ENCODE data around the gene SETD2. TPM values are rescaled to one million over a fixed set of nuclear protein-coding genes. Genes with fewer than 3 reads are reported as not detected.

SETD2 gene
- polyA plus RNA-seq, 3 donors, result 10.8 to 18.8 (median 15.4) TPM

DNA sequence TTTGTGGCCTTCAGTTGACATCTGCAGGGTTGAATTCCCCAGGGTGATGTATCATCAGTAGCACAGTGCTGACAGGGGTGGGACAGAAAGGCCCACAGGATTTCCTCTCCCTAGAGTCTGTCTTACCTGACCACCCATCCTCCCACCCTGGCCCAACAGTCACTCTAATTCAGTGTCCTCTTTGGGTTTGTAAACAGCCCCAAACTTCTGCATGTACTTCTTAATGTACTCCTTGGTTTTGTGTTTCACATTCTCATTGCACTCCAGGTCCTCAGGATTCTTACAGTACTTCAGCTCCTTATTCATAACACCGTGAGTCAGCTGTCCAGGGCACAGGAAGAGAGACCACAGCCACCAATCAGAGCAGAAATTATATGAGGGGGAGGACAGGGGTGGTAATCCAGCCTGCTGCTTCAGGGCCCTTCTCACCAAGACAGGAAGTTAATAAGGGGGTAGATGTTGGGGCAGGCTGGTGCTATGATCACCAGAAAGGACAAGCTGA, 146.9 kb downstream of the SETD2 start:
- no peak overlapping the region for H3K27ac ChIP-seq (ENCODE audit: low read depth, low read length)
- 23 to 61% (median 41%) methylated on average over 1 of the region's 1 CpG for WGBS, 3 donors

DNA sequence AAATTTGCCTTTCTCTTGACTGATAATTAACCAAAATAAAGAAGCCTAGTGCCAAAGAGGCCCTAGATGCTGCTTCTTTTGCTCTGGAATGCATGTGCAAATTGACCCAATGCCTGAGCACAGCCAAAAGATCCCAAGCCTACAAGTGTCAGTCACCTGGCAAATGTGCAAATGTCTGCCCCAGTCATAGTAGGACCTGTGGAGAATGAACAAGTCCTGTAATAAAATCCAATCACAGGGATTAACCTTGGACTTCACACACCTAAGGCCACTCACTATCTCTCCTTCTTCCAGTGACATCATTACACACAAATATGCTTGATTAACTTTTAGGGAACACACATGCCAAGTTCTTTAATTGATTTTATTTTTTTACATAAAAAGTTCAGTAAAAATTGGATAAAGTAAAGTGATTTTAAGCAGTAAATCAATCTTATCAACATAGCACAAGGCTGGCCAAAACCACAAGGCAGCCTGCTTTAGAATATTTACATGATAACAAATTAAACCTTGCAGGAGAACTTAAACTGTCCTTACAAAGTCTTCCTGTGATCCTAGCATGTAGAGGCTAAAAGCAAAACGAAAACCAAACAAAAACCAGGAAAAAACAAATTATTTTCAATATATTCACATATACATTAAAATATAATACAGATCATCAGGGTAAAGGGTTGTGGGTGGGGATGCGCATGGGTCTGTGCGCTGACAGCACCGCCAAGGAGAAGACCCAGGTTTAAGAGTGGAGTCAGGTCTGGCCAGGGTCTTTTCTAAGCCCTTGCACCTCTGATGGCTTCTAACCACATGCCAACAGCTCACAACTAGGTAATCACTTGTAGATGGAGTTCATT, 147.6 kb downstream of the SETD2 start:
- no peak overlapping the region for H3K27ac ChIP-seq (ENCODE audit: low read depth, low read length)
- WGBS, 3 donors, result 84 to 88% (median 84%) methylated on average over 4 of the region's 4 CpGs

DNA sequence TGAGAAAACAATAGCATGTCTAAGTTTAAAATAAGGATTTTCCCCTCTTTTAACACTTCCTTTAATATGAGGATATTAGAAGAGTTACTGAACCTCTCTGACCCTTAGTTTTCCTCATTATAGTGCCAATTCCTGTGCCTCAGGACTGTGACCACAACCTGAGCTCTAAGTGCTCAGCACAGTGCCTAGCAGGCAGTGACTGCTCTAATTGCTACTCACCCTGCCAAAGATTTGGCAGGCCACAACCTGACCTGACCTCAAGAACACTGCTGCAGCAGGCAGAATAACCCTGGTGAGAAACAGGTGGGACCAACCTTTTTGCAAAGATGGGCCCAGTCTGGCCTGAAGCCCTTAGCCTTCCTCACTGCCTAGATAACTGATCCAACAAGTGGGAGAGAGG, 148.8 kb downstream of the SETD2 start:
- no peak overlapping the region for H3K27ac ChIP-seq (ENCODE audit: low read depth, low read length)

DNA sequence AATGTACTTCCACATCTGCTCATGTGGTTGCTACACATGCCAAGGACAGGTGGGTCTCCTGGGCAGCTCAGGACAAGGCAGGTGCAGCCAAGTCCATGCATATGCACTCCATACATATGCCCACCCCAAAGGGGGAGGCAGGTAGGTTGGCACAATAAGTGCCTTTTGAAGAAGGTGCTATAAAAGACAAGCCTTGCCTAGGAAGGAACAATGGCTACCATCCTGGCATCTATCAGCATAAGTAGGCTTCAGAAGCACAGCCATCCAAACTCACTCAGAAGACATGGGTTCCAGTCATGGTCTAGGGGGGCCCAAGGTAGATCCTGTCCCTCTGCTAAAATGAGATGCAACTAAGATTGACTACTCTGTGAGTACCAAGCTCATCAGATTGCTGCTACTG, 149.9 kb downstream of the SETD2 start:
- H3K27ac ChIP-seq (ENCODE audit: low read depth, low read length), result no peak overlapping the region

DNA sequence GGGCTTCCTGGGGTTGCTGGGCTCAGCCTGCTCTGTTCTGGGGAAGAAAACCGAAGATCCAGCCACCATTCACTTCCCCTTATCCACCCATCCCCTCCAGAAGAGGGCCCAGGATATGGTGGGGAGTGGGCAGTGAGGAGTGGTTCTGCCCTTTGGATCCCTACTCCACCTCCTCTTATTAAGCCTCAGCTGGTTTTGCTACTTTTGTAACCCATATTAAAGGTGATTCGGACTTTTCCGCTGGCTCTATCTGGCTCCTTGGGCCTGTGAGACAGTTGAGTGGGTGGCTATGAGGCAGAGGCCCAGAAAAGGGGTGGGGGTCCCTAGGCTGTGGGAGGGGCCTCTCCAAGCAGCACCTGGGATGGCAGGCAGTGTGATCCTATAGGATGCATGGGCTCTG, 150.7 kb downstream of the SETD2 start:
- H3K27ac ChIP-seq (ENCODE audit: low read depth, low read length), result no peak overlapping the region
- WGBS, 3 donors, result 78 to 89% (median 85%) methylated on average over 3 of the region's 3 CpGs

DNA sequence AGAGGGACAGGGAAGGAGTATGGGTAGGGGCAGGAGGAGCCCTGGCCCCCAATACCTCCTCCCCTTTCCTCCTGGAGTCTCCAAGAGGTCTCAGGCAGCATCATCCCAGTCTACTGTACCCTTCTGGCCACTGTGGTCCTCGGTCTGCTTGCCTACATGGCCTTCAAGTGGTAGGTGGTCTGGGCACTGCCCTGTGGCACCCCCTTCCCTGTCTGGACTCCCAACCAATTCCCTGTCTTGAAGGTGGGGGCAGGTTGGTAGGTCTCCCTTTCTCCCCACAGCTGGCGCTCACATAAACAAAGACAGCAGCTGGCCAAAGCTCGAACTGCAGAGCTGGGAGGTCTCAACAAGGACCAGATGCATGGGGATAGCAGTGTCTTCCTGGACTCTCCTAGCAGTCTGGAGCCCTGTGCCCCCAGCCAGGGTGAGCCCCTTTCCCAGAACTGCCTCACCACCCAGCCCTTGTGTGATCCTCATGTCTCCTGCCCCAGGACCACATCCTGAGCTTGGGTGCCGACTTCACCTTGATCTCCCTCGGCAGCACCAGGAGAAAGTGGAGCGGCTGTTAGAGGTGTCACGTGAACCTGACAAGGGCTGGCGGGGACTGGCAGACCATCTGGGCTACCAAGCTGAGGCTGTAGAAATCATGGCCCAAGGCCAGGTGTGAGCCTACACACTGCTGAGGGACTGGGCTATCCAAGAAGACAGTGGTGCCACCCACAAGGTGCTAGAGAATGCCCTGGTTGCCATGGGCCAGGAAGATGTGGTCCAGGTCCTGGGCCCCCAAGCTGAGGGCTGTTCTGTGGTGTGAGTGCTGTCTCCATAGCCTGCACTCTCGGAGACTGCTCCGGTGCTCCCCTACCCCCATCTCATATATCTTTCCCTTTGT, 151.3 kb downstream of the SETD2 start:
- WGBS, 3 donors, result 75 to 92% (median 86%) methylated on average over 10 of the region's 10 CpGs
- no peak overlapping the region for H3K27ac ChIP-seq (ENCODE audit: low read depth, low read length)

DNA sequence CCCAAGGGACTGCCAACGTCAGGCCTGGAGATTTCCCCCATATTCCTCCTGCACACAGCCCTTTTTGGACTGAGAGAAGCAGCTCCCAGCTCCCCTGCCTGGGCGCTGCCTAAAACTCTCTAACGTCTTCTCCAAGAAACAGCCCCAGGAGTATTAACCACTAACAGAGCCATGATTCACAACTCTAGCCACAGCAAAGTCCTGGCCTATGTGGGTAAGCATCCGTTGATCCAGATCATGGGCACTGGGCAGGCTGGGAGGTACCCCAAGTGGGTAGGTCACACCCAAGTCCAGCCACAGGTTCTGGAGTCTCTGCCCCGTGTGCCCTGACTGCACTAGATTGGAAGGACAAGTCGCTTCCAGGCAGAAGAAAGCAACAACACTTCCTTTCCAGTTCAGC, 152.5 kb downstream of the SETD2 start:
- no peak overlapping the region for H3K27ac ChIP-seq (ENCODE audit: low read depth, low read length)
- 78 to 87% (median 85%) methylated on average over 6 of the region's 6 CpGs for WGBS, 3 donors

DNA sequence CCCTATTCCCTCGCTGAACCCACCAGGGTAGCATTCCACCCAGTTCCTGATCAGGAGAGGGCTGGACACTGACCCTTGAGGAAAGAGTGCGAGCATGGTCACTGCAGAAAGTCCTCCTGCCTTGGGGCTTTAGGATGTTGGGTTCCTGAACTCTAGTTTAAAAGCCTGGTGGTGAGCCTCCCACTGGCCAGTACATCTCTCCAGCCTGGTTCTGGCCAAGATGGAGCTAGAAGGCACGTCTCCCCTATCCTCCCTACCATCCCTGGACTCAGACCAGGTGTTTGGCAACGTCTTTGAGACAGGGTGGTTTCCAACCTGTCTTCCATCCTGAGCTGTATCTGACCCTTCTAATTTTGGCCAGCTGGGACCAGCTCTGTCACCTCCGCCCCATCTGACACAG, 153.0 kb downstream of the SETD2 start:
- WGBS, 3 donors, result 78 to 90% (median 90%) methylated on average over 5 of the region's 5 CpGs
- no peak overlapping the region for H3K27ac ChIP-seq (ENCODE audit: low read depth, low read length)

DNA sequence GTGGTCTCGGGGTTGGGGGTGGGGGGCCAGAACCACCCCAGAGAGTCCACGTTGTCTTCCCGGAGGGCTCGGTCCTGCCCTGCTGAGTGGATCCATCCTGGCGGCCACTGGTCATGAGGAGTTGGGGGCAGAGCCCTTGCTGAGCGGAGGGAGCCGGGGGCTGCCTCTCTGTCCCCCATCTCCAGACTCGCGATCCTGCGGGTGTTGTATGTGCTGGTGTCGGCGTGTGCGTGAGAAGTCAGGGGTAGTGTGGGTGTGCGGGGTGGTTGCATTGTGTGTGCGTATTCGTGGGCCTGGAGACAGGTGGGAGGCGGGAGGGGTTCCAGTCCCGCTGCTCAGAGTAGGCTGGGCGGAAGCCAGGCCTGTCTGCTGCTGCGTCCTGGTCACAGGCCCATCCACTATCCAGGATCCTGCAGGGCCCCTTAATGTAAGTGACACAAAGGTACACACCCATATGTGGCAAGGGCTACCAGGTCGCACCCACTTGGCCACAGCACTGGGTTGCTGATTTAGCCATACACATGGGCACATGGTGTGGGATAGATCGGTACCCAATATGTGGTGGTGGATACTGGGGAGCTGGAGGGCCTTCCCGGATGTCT, 153.7 kb downstream of the SETD2 start:
- WGBS, 3 donors, result 72 to 80% (median 78%) methylated on average over 23 of the region's 23 CpGs

DNA sequence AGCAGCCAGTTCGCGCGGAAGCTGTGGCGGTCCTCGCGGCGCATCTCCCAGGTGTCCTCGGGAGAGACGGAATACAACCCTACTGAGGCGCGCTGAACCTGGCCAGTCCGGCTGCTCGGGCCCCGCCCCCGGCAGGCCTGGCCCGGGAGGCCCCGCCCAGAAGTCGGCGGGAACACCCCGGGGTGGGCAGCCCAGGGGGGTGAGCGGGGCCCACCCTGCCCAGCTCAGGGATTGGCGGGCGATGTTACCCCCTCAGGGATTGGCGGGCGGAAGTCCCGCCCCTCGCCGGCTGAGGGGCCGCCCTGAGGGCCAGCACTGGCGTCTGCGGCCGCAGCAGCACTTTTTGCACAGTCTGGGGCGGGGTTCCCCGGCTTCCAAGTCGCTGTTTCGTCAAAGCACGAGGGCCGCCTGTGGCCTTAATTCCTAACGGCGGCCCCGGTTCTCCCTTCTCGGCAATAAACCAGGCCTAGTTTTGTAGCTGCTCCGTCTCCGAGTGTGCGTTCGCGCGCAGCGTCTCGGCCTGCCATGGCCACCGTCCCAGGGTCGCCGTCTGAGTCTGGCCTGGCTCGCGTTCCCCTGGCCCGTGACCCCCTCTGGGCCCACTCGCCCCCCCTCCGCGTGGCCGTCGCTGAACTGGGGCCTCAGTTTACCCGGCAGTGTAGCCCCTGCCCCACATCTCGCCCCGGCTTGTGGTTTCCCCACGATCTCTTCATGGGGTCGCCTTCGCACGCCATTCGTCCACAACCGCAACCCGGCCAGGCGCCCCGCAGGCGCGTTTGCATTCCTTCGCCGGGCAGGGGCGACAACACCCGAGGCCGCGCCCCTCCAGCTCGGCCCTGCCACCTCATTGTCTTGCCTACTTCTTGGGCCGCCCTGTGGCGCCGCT, 154.4 kb downstream of the SETD2 start:
- no peak overlapping the region for H3K27ac ChIP-seq (ENCODE audit: low read depth, low read length)
- 6 to 10% (median 9%) methylated on average over 83 to 85 of the region's 85 CpGs for WGBS, 3 donors

More for the DNA sequence above, 153.7 kb downstream of the SETD2 start:
- no peak overlapping the region for H3K27ac ChIP-seq (ENCODE audit: low read depth, low read length)

DNA sequence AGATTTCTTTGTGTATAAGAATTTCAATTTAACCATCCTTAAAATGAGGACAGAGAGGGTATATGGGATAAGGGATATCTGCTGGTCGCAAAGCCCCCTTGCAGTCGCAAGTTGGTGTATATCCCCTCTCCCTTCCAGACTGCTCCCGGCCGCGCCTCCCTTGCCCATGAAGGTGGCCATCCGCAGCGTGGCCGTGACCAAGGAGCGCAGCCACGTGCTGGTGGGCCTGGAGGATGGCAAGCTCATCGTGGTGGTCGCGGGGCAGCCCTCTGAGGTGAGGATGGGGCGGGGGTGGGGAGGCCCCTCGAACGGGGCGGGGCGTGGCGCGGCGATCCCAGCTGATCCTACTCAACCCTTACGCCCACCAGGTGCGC, 155.1 kb downstream of the SETD2 start:
- H3K27ac ChIP-seq (ENCODE audit: low read depth, low read length), result no peak overlapping the region
- WGBS, 3 donors, result 34 to 44% (median 37%) methylated on average over 22 to 23 of the region's 23 CpGs

DNA sequence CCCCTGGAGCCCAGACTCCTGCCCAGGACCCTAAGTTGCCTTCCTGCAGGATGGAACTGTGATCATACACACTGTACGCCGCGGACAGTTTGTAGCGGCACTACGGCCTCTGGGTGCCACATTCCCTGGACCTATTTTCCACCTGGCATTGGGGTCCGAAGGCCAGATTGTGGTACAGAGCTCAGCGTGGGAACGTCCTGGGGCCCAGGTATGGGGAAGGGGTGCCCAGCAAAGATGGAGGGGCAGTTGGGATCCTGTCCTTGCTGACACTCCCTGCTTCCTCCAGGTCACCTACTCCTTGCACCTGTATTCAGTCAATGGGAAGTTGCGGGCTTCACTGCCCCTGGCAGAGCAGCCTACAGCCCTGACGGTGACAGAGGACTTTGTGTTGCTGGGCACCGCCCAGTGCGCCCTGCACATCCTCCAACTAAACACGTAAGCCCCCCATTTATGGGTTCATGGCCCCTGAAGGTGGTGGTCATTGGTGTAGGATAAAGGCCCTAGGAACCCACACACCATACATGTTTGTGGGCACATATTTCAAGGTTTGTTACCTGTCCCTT, 155.6 kb downstream of the SETD2 start:
- no peak overlapping the region for H3K27ac ChIP-seq (ENCODE audit: low read depth, low read length)
- WGBS, 3 donors, result 92 to 94% (median 93%) methylated on average over 13 of the region's 13 CpGs

DNA sequence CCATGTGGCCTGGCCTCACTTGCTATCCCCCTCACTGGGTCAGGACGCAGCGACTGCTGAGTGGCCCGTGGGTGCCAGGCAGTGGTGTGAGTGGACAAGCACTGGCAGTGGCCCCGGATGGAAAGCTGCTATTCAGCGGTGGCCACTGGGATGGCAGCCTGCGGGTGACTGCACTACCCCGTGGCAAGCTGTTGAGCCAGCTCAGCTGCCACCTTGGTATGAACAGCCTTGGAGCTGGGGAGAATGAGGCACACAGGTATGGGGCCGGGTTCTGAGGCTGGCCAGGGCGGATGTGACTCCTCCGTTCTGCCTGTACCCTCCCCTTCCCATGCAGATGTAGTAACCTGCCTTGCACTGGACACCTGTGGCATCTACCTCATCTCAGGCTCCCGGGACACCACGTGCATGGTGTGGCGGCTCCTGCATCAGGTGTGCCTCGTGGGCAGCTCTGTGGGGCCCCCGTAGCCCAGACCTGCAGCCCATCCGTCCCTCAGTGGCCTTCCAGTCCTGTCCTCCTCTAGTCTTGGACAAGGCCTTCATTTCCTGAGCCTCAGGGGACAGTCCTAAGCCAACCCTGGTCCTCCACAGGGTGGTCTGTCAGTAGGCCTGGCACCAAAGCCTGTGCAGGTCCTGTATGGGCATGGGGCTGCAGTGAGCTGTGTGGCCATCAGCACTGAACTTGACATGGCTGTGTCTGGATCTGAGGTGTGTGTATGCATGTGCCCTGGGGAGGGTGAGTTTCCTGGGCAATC, 156.3 kb downstream of the SETD2 start:
- 89 to 94% (median 90%) methylated on average over 16 of the region's 16 CpGs for WGBS, 3 donors
- no peak overlapping the region for H3K27ac ChIP-seq (ENCODE audit: low read depth, low read length)

DNA sequence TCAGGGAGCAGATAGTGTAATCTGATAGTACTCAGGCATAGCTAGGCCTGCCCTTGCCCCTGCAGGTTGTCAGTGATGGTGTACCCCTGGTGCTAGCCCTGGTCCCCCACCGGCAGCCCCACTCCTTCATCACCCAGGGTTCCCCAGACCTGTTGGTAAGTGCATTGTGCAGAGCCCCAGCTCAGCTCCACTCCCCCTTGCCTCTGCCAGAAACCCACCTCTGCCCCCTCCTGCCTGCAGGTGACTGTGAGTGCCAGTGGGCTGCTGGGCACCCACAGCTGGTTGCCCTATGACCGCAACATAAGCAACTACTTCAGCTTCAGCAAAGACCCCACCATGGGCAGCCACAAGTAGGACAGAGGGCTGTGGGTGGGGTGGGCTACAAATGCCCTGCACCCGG, 156.9 kb downstream of the SETD2 start:
- H3K27ac ChIP-seq (ENCODE audit: low read depth, low read length), result no peak overlapping the region
- WGBS, 3 donors, result 83 to 90% (median 84%) methylated on average over 3 of the region's 3 CpGs

DNA sequence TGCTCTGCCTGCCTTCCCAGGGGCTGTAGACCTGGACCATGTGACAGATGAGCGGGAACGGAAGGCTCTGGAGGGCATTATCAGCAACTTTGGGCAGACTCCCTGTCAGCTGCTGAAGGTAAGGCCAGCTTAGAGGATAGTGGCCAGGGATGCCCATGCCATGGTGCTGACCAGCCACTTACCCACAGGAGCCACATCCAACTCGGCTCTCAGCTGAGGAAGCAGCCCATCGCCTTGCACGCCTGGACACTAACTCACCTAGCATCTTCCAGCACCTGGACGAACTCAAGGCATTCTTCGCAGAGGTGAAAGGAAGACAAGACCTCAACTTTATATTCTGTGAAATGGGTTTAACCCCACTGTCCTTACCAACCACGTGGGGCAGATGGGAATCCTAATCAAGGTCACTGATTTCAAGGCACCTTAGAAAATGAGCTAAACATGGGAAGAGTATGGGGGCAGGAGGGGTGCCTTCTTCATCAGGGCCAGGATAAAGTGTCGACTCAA, 157.7 kb downstream of the SETD2 start:
- H3K27ac ChIP-seq (ENCODE audit: low read depth, low read length), result no peak overlapping the region
- WGBS, 3 donors, result 89 to 93% (median 89%) methylated on average over 9 of the region's 9 CpGs

DNA sequence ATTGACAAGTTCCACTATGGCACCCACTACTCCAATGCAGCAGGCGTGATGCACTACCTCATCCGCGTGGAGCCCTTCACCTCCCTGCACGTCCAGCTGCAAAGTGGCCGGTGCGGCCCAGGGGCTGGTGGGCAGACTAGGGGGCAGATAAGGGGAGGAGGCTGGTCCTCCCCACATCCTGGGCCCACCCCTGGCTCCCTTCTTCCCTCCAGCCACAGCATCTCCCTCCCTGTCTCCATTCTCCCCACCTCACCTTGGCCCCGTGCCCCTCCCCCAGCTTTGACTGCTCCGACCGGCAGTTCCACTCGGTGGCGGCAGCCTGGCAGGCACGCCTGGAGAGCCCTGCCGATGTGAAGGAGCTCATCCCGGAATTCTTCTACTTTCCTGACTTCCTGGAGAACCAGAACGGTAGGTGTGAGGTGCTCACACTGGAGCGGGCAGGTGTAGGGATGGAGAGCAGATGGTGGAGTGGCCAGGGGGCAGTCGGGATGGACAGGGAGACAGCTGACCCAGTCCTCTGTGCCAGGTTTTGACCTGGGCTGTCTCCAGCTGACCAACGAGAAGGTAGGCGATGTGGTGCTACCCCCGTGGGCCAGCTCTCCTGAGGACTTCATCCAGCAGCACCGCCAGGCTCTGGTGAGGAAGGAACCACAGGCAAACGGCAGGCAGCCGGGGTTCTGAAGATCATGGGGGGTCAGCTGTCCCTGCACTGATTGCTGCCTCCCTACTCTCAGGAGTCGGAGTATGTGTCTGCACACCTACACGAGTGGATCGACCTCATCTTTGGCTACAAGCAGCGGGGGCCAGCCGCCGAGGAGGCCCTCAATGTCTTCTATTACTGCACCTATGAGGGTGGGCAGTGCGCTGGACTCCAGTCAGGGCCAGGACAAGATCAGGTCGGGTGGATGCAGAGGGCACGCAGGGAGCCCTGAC, 158.4 kb downstream of the SETD2 start:
- no peak overlapping the region for H3K27ac ChIP-seq (ENCODE audit: low read depth, low read length)
- 82 to 87% (median 85%) methylated on average over 32 of the region's 32 CpGs for WGBS, 3 donors
